NCI-H82 treated with DMSO at 0.1 percent for 48 hours (cell line): ENCODE data around the gene LMNTD2.

Experiments
- DNase-seq: peaks from one replicate; lab custom pipeline; 2025; ENCODE audit not compliant: unreplicated experiment; lab: John Stamatoyannopoulos, UW

The LMNTD2 gene

GRCh38 chr11:560305-561147 lies at the start of gene LMNTD2, which contains the start of gene RASSF7:
Gene LMNTD2 (minus strand): TSS chr11:560738. CDS start chr11:560716, 22 bp downstream.
Gene RASSF7 (plus strand): TSS chr11:560970. CDS start chr11:561769, 799 bp downstream.
- peak; percentile 50 for DNase-seq

- DNase-seq, result no peak
Observed at GRCh38 chr11:609341-609811, 48.8 kb upstream of the LMNTD2 start.

GRCh38 chr11:608791-609251 lies 48.3 kb upstream of the LMNTD2 start:
- no peak for DNase-seq

GRCh38 chr11:607971-608659 lies 47.6 kb upstream of the LMNTD2 start:
- DNase-seq, result no peak

GRCh38 chr11:607020-607780 lies 46.7 kb upstream of the LMNTD2 start:
- no peak for DNase-seq

GRCh38 chr11:606245-606644 lies 45.7 kb upstream of the LMNTD2 start:
- no peak for DNase-seq

- no peak for DNase-seq
Observed at GRCh38 chr11:605286-606129, 45.0 kb upstream of the LMNTD2 start.

- DNase-seq, result no peak
Observed at GRCh38 chr11:603154-603553, 42.6 kb upstream of the LMNTD2 start.

GRCh38 chr11:601573-602245 lies 41.2 kb upstream of the LMNTD2 start:
- no peak for DNase-seq

- DNase-seq, result no peak
Observed at GRCh38 chr11:598005-598680, 37.6 kb upstream of the LMNTD2 start.

GRCh38 chr11:597166-597725 lies 36.7 kb upstream of the LMNTD2 start:
- no peak for DNase-seq

GRCh38 chr11:596374-596773 lies 35.8 kb upstream of the LMNTD2 start:
- DNase-seq, result no peak

- no peak for DNase-seq
Observed at GRCh38 chr11:595400-595799, 34.9 kb upstream of the LMNTD2 start.

- no peak for DNase-seq
Observed at GRCh38 chr11:593347-593746, 32.8 kb upstream of the LMNTD2 start.

GRCh38 chr11:592918-593317 lies 32.4 kb upstream of the LMNTD2 start:
- no peak for DNase-seq

GRCh38 chr11:592501-592900 lies 32.0 kb upstream of the LMNTD2 start:
- no peak for DNase-seq

- DNase-seq, result no peak
Observed at GRCh38 chr11:590997-591396, 30.5 kb upstream of the LMNTD2 start.

- DNase-seq, result no peak
Observed at GRCh38 chr11:589798-590197, 29.3 kb upstream of the LMNTD2 start.

GRCh38 chr11:587978-588380 lies 27.4 kb upstream of the LMNTD2 start:
- no peak for DNase-seq
